Gastroesophageal sphincter (tissue), 3 donors: Measurements from ENCODE around the gene HIKESHI.

Source experiments
- CTCF ChIP-seq, 4 experiments: fragments of 200-600 bp in 2 of 4; fragments of 450-650 bp in 2 of 4; sonication (generic) in 1 of 4; IDR thresholded peaks; one replicate each; pipeline ENCODE4 v1.5.1; 2017 to 2019; ENCODE audit warnings: antibody characterized with exemption in 4 of 4, mild to moderate bottlenecking in 2 of 4, moderate library complexity in 2 of 4
- POLR2A ChIP-seq, 2 donors: fragments of 450-650 bp; IDR thresholded peaks; one replicate each; pipeline ENCODE4 v1.6.1; 2017; ENCODE audit warnings: antibody characterized with exemption in 2 of 2, mild to moderate bottlenecking in 2 of 2, moderate library complexity in 1 of 2
- POLR2AphosphoS5 ChIP-seq: sonication (generic); formaldehyde crosslinking; IDR thresholded peaks from one replicate; pipeline ENCODE4 v1.6.1; 2017; ENCODE audit warnings: antibody characterized with exemption

- TF ChIP-seq CTCF (IDR thresholded peaks at IDR 0.05) (no peak), POLR2AphosphoS5 (no peak), POLR2A (IDR thresholded peaks at IDR 0.05) (no peak)
Measured at GRCh38 chr11:86372586-86372985, 70.5 kb downstream of the HIKESHI start.
